GM23248 (cell line): Measurements from ENCODE around the gene AFAP1.

Experiments
- EZH2 ChIP-seq: fragments of 200-600 bp; sonication (generic); IDR thresholded peaks from 2 replicates; pipeline ENCODE4 v1.6.1; 2018; ENCODE audit warnings: antibody characterized with exemption, mild to moderate bottlenecking; ENCODE audit not compliant: insufficient read depth, poor library complexity, severe bottlenecking
- EZH2phosphoT487 ChIP-seq: fragments of 200-600 bp; sonication (generic); IDR thresholded peaks from 2 replicates; pipeline ENCODE4 v1.6.1; 2018; ENCODE audit warnings: antibody characterized with exemption, moderate library complexity, mild to moderate bottlenecking, low read depth; ENCODE audit not compliant: insufficient read depth

DNA sequence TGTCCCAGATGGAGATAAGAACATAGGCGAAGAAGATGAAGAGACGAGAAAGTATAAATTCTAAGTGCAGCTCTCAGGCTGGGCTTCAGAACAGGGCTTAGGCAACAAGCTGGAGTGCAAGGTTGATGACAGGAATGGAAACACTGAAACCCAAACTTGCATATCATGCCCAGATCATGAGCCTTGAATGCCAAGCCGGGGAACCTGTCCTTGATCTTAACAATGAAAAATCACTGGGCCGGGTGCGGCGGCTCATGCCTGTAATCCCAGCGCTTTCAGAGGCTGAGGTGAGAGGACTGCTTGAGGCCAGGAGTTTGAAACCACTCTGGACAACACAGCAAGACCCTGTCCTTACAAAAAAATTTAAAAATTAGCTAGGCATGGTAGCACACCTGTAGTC is 17.2 kb downstream of the AFAP1 start:
- TF ChIP-seq EZH2 = no peak
- no peak for TF ChIP-seq EZH2phosphoT487
